Mesothelial cell of epicardium (in vitro differentiated cells): ENCODE results near the gene ZNF134. TPM values are rescaled to one million over a fixed set of nuclear protein-coding genes. Genes with fewer than 3 reads are reported as not detected.
A peak's percentile ranks its signal among the peaks of the same experiment; 100 is the strongest.

Experiments
- DNase-seq, 2 experiments: peaks; one replicate each; pipeline ENCODE4 v3.0.0; 2021; ENCODE audit warnings: low spot score in 2 of 2; ENCODE audit not compliant: unreplicated experiment in 2 of 2
- H3K27ac Mint-ChIP-seq: 2 replicates; pipeline ENCODE4 v1.8.0; 2021; ENCODE audit warnings: mixed read lengths
- H3K27me3 Mint-ChIP-seq: 2 replicates; pipeline ENCODE4 v1.8.0; 2021; ENCODE audit warnings: low read depth, mixed read lengths
- H3K36me3 Mint-ChIP-seq: 2 replicates; pipeline ENCODE4 v1.8.0; 2021; ENCODE audit warnings: mixed read lengths
- H3K4me1 Mint-ChIP-seq: 2 replicates; pipeline ENCODE4 v1.8.0; 2021; ENCODE audit warnings: mixed read lengths
- H3K4me3 Mint-ChIP-seq: 2 replicates; pipeline ENCODE4 v1.8.0; 2021; ENCODE audit warnings: mild to moderate bottlenecking, moderate library complexity, mixed read lengths
- H3K9me3 Mint-ChIP-seq: 2 replicates; pipeline ENCODE4 v1.8.0; 2021; ENCODE audit warnings: mixed read lengths
- total RNA-seq: library from RNA; stranded (reverse); gene quantifications from 3 replicates; pipeline ENCODE4 v1.2.1, GENCODE V29; 2021
- TF ChIP-seq, protein P1 (sequence below): fragments of 200-600 bp; sonication (generic); IDR thresholded peaks from one replicate; pipeline ENCODE4 v1.5.0; 2021; ENCODE audit warnings: antibody characterized with exemption; ENCODE audit not compliant: unreplicated experiment

The ZNF134 gene
- total RNA-seq, 1 donor from 2014 or later, result 33.5 TPM

GRCh38 chr19:57578487-57579205 is 35.4 kb upstream of the ZNF134 start, which contains the start of gene ZNF416:
Gene ZNF416 (minus strand): TSS chr19:57578911. CDS start chr19:57578704, 207 bp downstream.
- Mint-ChIP-seq H3K4me3 (peak within 1 kb of the TSS; percentile 80), H3K27ac (peak within 1 kb of the TSS; percentile 85), H3K27me3 (no peaks in the 10 kb centered on the region), H3K4me1 (peaks cover 14% of the 10 kb centered on the region), H3K36me3 (peaks cover 52% of the 10 kb centered on the region), H3K9me3 (peaks cover 64% of the 10 kb centered on the region)
- peak; percentile 89 to 90 for DNase-seq
- TF ChIP-seq, protein P1, sequence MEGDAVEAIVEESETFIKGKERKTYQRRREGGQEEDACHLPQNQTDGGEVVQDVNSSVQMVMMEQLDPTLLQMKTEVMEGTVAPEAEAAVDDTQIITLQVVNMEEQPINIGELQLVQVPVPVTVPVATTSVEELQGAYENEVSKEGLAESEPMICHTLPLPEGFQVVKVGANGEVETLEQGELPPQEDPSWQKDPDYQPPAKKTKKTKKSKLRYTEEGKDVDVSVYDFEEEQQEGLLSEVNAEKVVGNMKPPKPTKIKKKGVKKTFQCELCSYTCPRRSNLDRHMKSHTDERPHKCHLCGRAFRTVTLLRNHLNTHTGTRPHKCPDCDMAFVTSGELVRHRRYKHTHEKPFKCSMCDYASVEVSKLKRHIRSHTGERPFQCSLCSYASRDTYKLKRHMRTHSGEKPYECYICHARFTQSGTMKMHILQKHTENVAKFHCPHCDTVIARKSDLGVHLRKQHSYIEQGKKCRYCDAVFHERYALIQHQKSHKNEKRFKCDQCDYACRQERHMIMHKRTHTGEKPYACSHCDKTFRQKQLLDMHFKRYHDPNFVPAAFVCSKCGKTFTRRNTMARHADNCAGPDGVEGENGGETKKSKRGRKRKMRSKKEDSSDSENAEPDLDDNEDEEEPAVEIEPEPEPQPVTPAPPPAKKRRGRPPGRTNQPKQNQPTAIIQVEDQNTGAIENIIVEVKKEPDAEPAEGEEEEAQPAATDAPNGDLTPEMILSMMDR, result no peak

- Mint-ChIP-seq H3K27me3 (no peaks in the 10 kb centered on the region), H3K9me3 (peaks cover 50% of the 10 kb centered on the region)
Observed at GRCh38 chr19:57583104-57583520, 30.9 kb upstream of the ZNF134 start.

GRCh38 chr19:57583521-57584416 is 30.3 kb upstream of the ZNF134 start, which contains the start of gene ZIK1:
Gene ZIK1 (plus strand): TSS chr19:57584145. CDS start chr19:57584357, 212 bp downstream.
- TF ChIP-seq, protein P1, result no peak
- Mint-ChIP-seq H3K27ac (peak within 1 kb of the TSS; percentile 84), H3K36me3 (peaks cover 52% of the 10 kb centered on the region), H3K4me3 (peak within 1 kb of the TSS; percentile 81), H3K4me1 (peaks cover 17% of the 10 kb centered on the region), H3K9me3 (peaks cover 56% of the 10 kb centered on the region), H3K27me3 (no peaks in the 10 kb centered on the region)
- DNase-seq, result peak; percentile 70 to 81

More at GRCh38 chr19:57583104-57583520, 30.9 kb upstream of the ZNF134 start:
- peaks cover 18% of the 10 kb centered on the region for H3K4me1 Mint-ChIP-seq
- TF ChIP-seq, protein P1, result no peak
- peaks cover 47% of the 10 kb centered on the region for H3K36me3 Mint-ChIP-seq
- H3K4me3 Mint-ChIP-seq, result peak overlapping the region; percentile 81
- no peak overlapping the region for H3K27ac Mint-ChIP-seq
- DNase-seq, result no peak

- DNase-seq, result no peak
- Mint-ChIP-seq H3K4me3 (no peak overlapping the region), H3K4me1 (peaks cover 14% of the 10 kb centered on the region)
Observed at GRCh38 chr19:57587529-57587928, 26.5 kb upstream of the ZNF134 start.

GRCh38 chr19:57599377-57599760 is 14.7 kb upstream of the ZNF134 start:
- Mint-ChIP-seq H3K36me3 (peaks cover 32% of the 10 kb centered on the region), H3K27me3 (no peaks in the 10 kb centered on the region), H3K9me3 (peaks cover 61% of the 10 kb centered on the region), H3K4me1 (peaks cover 8% of the 10 kb centered on the region), H3K27ac (peak overlapping the region; percentile 87), H3K4me3 (peak overlapping the region; percentile 82)
- no peak for DNase-seq
- TF ChIP-seq, protein P1, result no peak

More at GRCh38 chr19:57587529-57587928, 26.5 kb upstream of the ZNF134 start:
- Mint-ChIP-seq H3K27ac (no peak overlapping the region), H3K27me3 (no peaks in the 10 kb centered on the region), H3K36me3 (peaks cover 84% of the 10 kb centered on the region), H3K9me3 (peaks cover 72% of the 10 kb centered on the region)
- TF ChIP-seq, protein P1, result no peak
